CD14-positive monocyte (primary cell): ENCODE measurements around the gene CHST12. TPM values are rescaled to one million over a fixed set of nuclear protein-coding genes. Genes with fewer than 3 reads are reported as not detected.

Experiments
- DNase-seq, 3 donors: peaks; one replicate each; pipeline ENCODE4 v3.0.0-alpha.2; 2011 to 2022
- H2AFZ ChIP-seq: 2 replicates; pipeline ENCODE4 v1.6.0; 2012; ENCODE audit warnings: mild to moderate bottlenecking, low read depth, low read length, inconsistent platforms; ENCODE audit not compliant: insufficient read depth, poor library complexity, severe bottlenecking
- H3K27ac ChIP-seq, 2 donors: 1 replicate in 1 of 2; 2 replicates in 1 of 2; pipeline ENCODE4 v1.5.1; 2012 to 2013; ENCODE audit warnings: low read length in 2 of 2, control low read depth in 1 of 2, inconsistent platforms in 1 of 2, low read depth in 1 of 2, mild to moderate bottlenecking in 1 of 2
- H3K27me3 ChIP-seq, 2 donors: one replicate each; pipeline versions ENCODE4 v1.6.0 to v1.6.1; 2011 to 2013; ENCODE audit warnings: low read length in 2 of 2; ENCODE audit not compliant: control insufficient read depth in 2 of 2, insufficient read depth in 2 of 2
- H3K36me3 ChIP-seq, 2 donors: replicated peaks in 1 of 2; 1 replicate in 1 of 2; 2 replicates in 1 of 2; pipeline versions ENCODE4 v1.5.1 to v1.6.1; 2012 to 2013; ENCODE audit warnings: low read length in 2 of 2, control low read depth in 1 of 2, inconsistent platforms in 1 of 2, mild to moderate bottlenecking in 1 of 2; ENCODE audit not compliant: insufficient read depth in 2 of 2, control insufficient read depth in 1 of 2
- H3K4me1 ChIP-seq, 2 donors: 1 replicate in 1 of 2; 2 replicates in 1 of 2; pipeline versions ENCODE4 v1.5.1 to v1.6.1; 2012 to 2013; ENCODE audit warnings: low read length in 2 of 2, control low read depth in 1 of 2, inconsistent platforms in 1 of 2, mild to moderate bottlenecking in 1 of 2, moderate library complexity in 1 of 2; ENCODE audit not compliant: insufficient read depth in 2 of 2, control insufficient read depth in 1 of 2
- H3K4me2 ChIP-seq: replicated peaks from 2 replicates; pipeline ENCODE3; 2012; ENCODE audit warnings: low read length, moderate library complexity, mild to moderate bottlenecking; ENCODE audit not compliant: poor library complexity, severe bottlenecking; ENCODE audit errors: extremely low read depth
- H3K4me3 ChIP-seq, 3 experiments: fragments of 200-600 bp in 1 of 3; sonication (generic) in 1 of 3; replicated peaks in 1 of 3; 1 replicate in 2 of 3; 2 replicates in 1 of 3; pipeline ENCODE4 v1.5.1; 2011 to 2013; ENCODE audit warnings: low read length in 3 of 3, mild to moderate bottlenecking in 3 of 3, control low read depth in 2 of 3, low read depth in 2 of 3, inconsistent platforms in 1 of 3, moderate library complexity in 1 of 3
- H3K79me2 ChIP-seq: 2 replicates; pipeline ENCODE4 v1.6.0; 2012; ENCODE audit warnings: mild to moderate bottlenecking, control low read depth, inconsistent platforms, low read length, moderate library complexity; ENCODE audit not compliant: insufficient read depth
- H3K9ac ChIP-seq: 2 replicates; pipeline ENCODE4 v1.6.0; 2017; ENCODE audit warnings: low read length, mild to moderate bottlenecking; ENCODE audit not compliant: insufficient read depth, poor library complexity, severe bottlenecking
- H3K9me3 ChIP-seq, 2 donors: replicated peaks in 1 of 2; 1 replicate in 1 of 2; 2 replicates in 1 of 2; pipeline versions ENCODE4 v1.5.1 to v1.6.1; 2012 to 2013; ENCODE audit warnings: low read length in 2 of 2, control low read depth in 1 of 2; ENCODE audit not compliant: control insufficient read depth in 1 of 2, insufficient read depth in 1 of 2
- H4K20me1 ChIP-seq: 2 replicates; pipeline ENCODE4 v1.6.0; 2012; ENCODE audit warnings: mild to moderate bottlenecking, low read length, control low read depth, moderate library complexity; ENCODE audit not compliant: insufficient read depth
- H3K27ac Mint-ChIP-seq, 7 donors: one replicate each; pipeline ENCODE4 v1.8.0; 2020; ENCODE audit warnings: mild to moderate bottlenecking in 7 of 7, mixed read lengths in 7 of 7, moderate library complexity in 6 of 7, inconsistent platforms in 2 of 7
- H3K27me3 Mint-ChIP-seq, 3 donors: one replicate each; pipeline ENCODE4 v1.8.0; 2021 to 2022; ENCODE audit warnings: low read depth in 3 of 3, mild to moderate bottlenecking in 3 of 3, mixed read lengths in 3 of 3, moderate library complexity in 3 of 3, inconsistent platforms in 1 of 3
- H3K36me3 Mint-ChIP-seq, 2 donors: one replicate each; pipeline ENCODE4 v1.8.0; 2020; ENCODE audit warnings: mixed read lengths in 2 of 2, inconsistent platforms in 1 of 2, mild to moderate bottlenecking in 1 of 2
- H3K4me1 Mint-ChIP-seq: one replicate; pipeline ENCODE4 v1.8.0; 2020; ENCODE audit warnings: mild to moderate bottlenecking, mixed read lengths
- H3K4me3 Mint-ChIP-seq, 2 donors: one replicate each; pipeline ENCODE4 v1.8.0; 2020; ENCODE audit warnings: mild to moderate bottlenecking in 2 of 2, mixed read lengths in 2 of 2, moderate library complexity in 1 of 2
- H3K9me3 Mint-ChIP-seq, 7 donors: one replicate each; pipeline ENCODE4 v1.8.0; 2020 to 2022; ENCODE audit warnings: mixed read lengths in 7 of 7, mild to moderate bottlenecking in 6 of 7, moderate library complexity in 6 of 7, inconsistent platforms in 2 of 7
- CTCF ChIP-seq: fragments of 200-600 bp; IDR thresholded peaks from one replicate; pipeline ENCODE4 v1.8.0; 2022; ENCODE audit warnings: antibody characterized with exemption, mild to moderate bottlenecking
- WGBS: methylation state at CpG from one replicate; pipeline ENCODE4 v1.1.5; 2013; ENCODE audit warnings: missing lambda C conversion rate; ENCODE audit not compliant: insufficient coverage; 5-methylcytosine and 5-hydroxymethylcytosine counted together
- intact Hi-C, 2 donors: fragments of 100-400 bp; cut with micrococcal nuclease; formaldehyde crosslinking; loops; one replicate each; pipeline versions ENCODE4 v1.15.0 to v1.15.1; 2023
- polyA plus RNA-seq, 3 donors: library from polyadenylated mRNA; depleted of rRNA in 1 of 3; unstranded in 2 of 3; stranded (reverse) in 1 of 3; fragments of 300-500 nt in 2 of 3; fragments of >200 nt in 1 of 3; fragmentation: Illumina TruSeq in 2 of 3; gene quantifications; 1 replicate in 2 of 3; 2 replicates in 1 of 3; pipeline ENCODE4 v1.2.3, GENCODE V29; 2012 to 2021

CHST12 gene
- polyA plus RNA-seq, 3 donors: 5.8 to 10.6 (median 7.5) TPM

GRCh38 chr7:2381881-2382509 lies 21.4 kb upstream of the CHST12 start:
- H3K4me3 ChIP-seq: no peak overlapping the region
- Mint-ChIP-seq H3K36me3 (peaks cover 45 to 56% of the 10 kb centered on the region in 2 donors), H3K27ac (no peak overlapping the region), H3K9me3 (peaks cover 0 to 8% (median 0%) of the 10 kb centered on the region in 7 donors), H3K4me1 (no peaks in the 10 kb centered on the region), H3K27me3 (peaks cover 0 to 3% (median 3%) of the 10 kb centered on the region in 3 donors), H3K4me3 (no peak overlapping the region)
- H3K9ac ChIP-seq: no peak overlapping the region
- intact Hi-C loops: no loop called here
- H3K4me2 ChIP-seq: no peak overlapping the region
- H4K20me1 ChIP-seq: peaks cover 28% of the 10 kb centered on the region
- TF ChIP-seq CTCF: no peak
- H3K79me2 ChIP-seq: peaks cover 3% of the 10 kb centered on the region
- WGBS: 95% methylated on average over 16 of the region's 21 CpGs
- no peaks in the 10 kb centered on the region for H3K4me1 ChIP-seq
- no peak overlapping the region for H2AFZ ChIP-seq
- no peak overlapping the region for H3K27ac ChIP-seq
- no peak for DNase-seq
- no peaks in the 10 kb centered on the region for H3K9me3 ChIP-seq
- no peaks in the 10 kb centered on the region for H3K27me3 ChIP-seq
- peaks cover 49 to 50% of the 10 kb centered on the region in 2 donors for H3K36me3 ChIP-seq

- H3K4me1 ChIP-seq: no peaks in the 10 kb centered on the region
- DNase-seq: no peak
- H3K36me3 ChIP-seq: peaks cover 35 to 39% of the 10 kb centered on the region in 2 donors
- H3K4me2 ChIP-seq: no peak overlapping the region
- no peak overlapping the region for H3K4me3 Mint-ChIP-seq
- H3K27me3 Mint-ChIP-seq: peaks cover 0 to 5% (median 3%) of the 10 kb centered on the region in 3 donors
- peaks cover 34 to 41% of the 10 kb centered on the region in 2 donors for H3K36me3 Mint-ChIP-seq
- intact Hi-C loops: no loop called here
- no peaks in the 10 kb centered on the region for H3K4me1 Mint-ChIP-seq
- H3K27me3 ChIP-seq: no peaks in the 10 kb centered on the region
- H3K9ac ChIP-seq: no peak overlapping the region
- no peak for TF ChIP-seq CTCF
- peak overlapping the region in 1 of 7 donors; percentile 8 for H3K27ac Mint-ChIP-seq
- no peak overlapping the region for H3K27ac ChIP-seq
- no peaks in the 10 kb centered on the region for H3K79me2 ChIP-seq
- no peak overlapping the region for H3K4me3 ChIP-seq
- H3K9me3 Mint-ChIP-seq: peaks cover 0 to 2% (median 0%) of the 10 kb centered on the region in 7 donors
- H2AFZ ChIP-seq: no peak overlapping the region
- H3K9me3 ChIP-seq: no peaks in the 10 kb centered on the region
- 91% methylated on average over 28 of the region's 29 CpGs for WGBS
- peaks cover 16% of the 10 kb centered on the region for H4K20me1 ChIP-seq
Observed at GRCh38 chr7:2383543-2384274, 19.7 kb upstream of the CHST12 start.
